M059J (cell line): ENCODE results near the gene PRKCB. TPM values are rescaled to one million over a fixed set of nuclear protein-coding genes. Genes with fewer than 3 reads are reported as not detected.

Experiments
- DNase-seq: peaks from one replicate; pipeline ENCODE4 v3.0.0-alpha.2; 2012; ENCODE audit warnings: low read depth
- total RNA-seq: library from RNA; depleted of rRNA; stranded (reverse); fragments of >200 nt; shearing (Covaris generic); gene quantifications from 2 replicates; pipeline ENCODE4 v1.2.3, GENCODE V29; 2014

The PRKCB gene
- total RNA-seq, 1 experiment from 2014 or later: not detected

- DNase-seq: peak; percentile 58
These were observed 206.2 kb downstream of the PRKCB start for GRCh38 chr16:24041834-24042631.

- no peak for DNase-seq
These were observed 208.7 kb downstream of the PRKCB start for GRCh38 chr16:24044467-24044866.

GRCh38 chr16:24045641-24046040 lies 209.9 kb downstream of the PRKCB start:
- DNase-seq: peak; percentile 3

- no peak for DNase-seq
These were observed 210.7 kb downstream of the PRKCB start for GRCh38 chr16:24046442-24046841.

- DNase-seq: no peak
These were observed 213.3 kb downstream of the PRKCB start for GRCh38 chr16:24049113-24049512.

GRCh38 chr16:24051125-24051524 lies 215.3 kb downstream of the PRKCB start:
- DNase-seq: no peak

- no peak for DNase-seq
These were observed 216.7 kb downstream of the PRKCB start for GRCh38 chr16:24052329-24053098.

GRCh38 chr16:24053099-24053946 lies 217.5 kb downstream of the PRKCB start:
- DNase-seq: no peak

GRCh38 chr16:24054741-24055491 lies 219.1 kb downstream of the PRKCB start:
- DNase-seq: no peak

- DNase-seq: no peak
These were observed 226.6 kb downstream of the PRKCB start for GRCh38 chr16:24062270-24062817.

- no peak for DNase-seq
These were observed 233.3 kb downstream of the PRKCB start for GRCh38 chr16:24069036-24069590.

- peak; percentile 50 for DNase-seq
These were observed 235.1 kb downstream of the PRKCB start for GRCh38 chr16:24070851-24071250.

GRCh38 chr16:24071666-24072360 lies 236.0 kb downstream of the PRKCB start:
- no peak for DNase-seq

GRCh38 chr16:24073321-24073720 lies 237.5 kb downstream of the PRKCB start:
- DNase-seq: no peak

- no peak for DNase-seq
These were observed 238.8 kb downstream of the PRKCB start for GRCh38 chr16:24074574-24074973.

- no peak for DNase-seq
These were observed 239.5 kb downstream of the PRKCB start for GRCh38 chr16:24075302-24075701.

GRCh38 chr16:24075931-24076716 lies 240.3 kb downstream of the PRKCB start:
- DNase-seq: peak; percentile 60

- DNase-seq: no peak
These were observed 241.5 kb downstream of the PRKCB start for GRCh38 chr16:24077292-24077691.

GRCh38 chr16:24077966-24078365 lies 242.2 kb downstream of the PRKCB start:
- DNase-seq: no peak
